Neural cell (in vitro differentiated cells): ENCODE measurements around the gene TEX11. TPM values are rescaled to one million over a fixed set of nuclear protein-coding genes. Genes with fewer than 3 reads are reported as not detected.

ENCODE experiments used
- H2AFZ ChIP-seq: fragments of 200-600, 300-800 bp; sonication (generic), shearing (Covaris generic); 2 replicates; pipeline ENCODE4 v1.6.0; 2014; ENCODE audit warnings: low read depth, mild to moderate bottlenecking, antibody characterized with exemption, low read length, moderate library complexity
- H3F3A ChIP-seq: fragments of 200-600 bp; shearing (Covaris generic); 2 replicates; pipeline ENCODE4 v1.6.1; 2016; ENCODE audit warnings: mild to moderate bottlenecking, moderate library complexity, mixed read lengths, antibody characterized with exemption, low read length; ENCODE audit not compliant: insufficient read depth, poor library complexity, severe bottlenecking
- H3K27ac ChIP-seq: fragments of 200-600, 300-800 bp; sonication (generic), shearing (Covaris generic); 2 replicates; pipeline ENCODE4 v1.5.1; 2014; ENCODE audit warnings: mild to moderate bottlenecking, low read length, moderate library complexity
- H3K27me3 ChIP-seq: fragments of 300-800, 200-600 bp; sonication (generic), shearing (Covaris generic); 2 replicates; pipeline ENCODE4 v1.6.0; 2014; ENCODE audit warnings: mild to moderate bottlenecking, low read depth, low read length, moderate library complexity; ENCODE audit not compliant: insufficient read depth
- H3K36me3 ChIP-seq: fragments of 300-800, 200-600 bp; sonication (generic), shearing (Covaris generic); 2 replicates; pipeline ENCODE4 v1.5.1; 2014; ENCODE audit warnings: mild to moderate bottlenecking, antibody characterized with exemption, low read length, moderate library complexity; ENCODE audit not compliant: insufficient read depth
- H3K4me2 ChIP-seq: fragments of 300-800, 200-600 bp; sonication (generic), shearing (Covaris generic); 2 replicates; pipeline ENCODE4 v1.6.0; 2014; ENCODE audit warnings: mild to moderate bottlenecking, low read length
- H3K4me3 ChIP-seq: fragments of 300-800, 200-600 bp; sonication (generic), shearing (Covaris generic); 2 replicates; pipeline ENCODE4 v1.5.1; 2014; ENCODE audit warnings: mild to moderate bottlenecking, low read length, moderate library complexity
- H3K79me2 ChIP-seq: fragments of 200-600 bp; shearing (Covaris generic); replicated peaks from 2 replicates; pipeline ENCODE4 v1.6.0; 2014; ENCODE audit warnings: mild to moderate bottlenecking, low read length, moderate library complexity; ENCODE audit not compliant: insufficient read depth
- H3K9ac ChIP-seq: fragments of 300-800, 200-600 bp; sonication (generic), shearing (Covaris generic); 2 replicates; pipeline ENCODE4 v1.6.1; 2016; ENCODE audit warnings: mild to moderate bottlenecking, low read length, mixed read lengths
- H3K9me2 ChIP-seq: fragments of 200-600 bp; shearing (Covaris generic); 2 replicates; pipeline ENCODE4 v1.6.1; 2016; ENCODE audit warnings: mild to moderate bottlenecking, low read length, mixed read lengths; ENCODE audit not compliant: insufficient read depth
- H3K9me3 ChIP-seq: fragments of 200-600, 300-800 bp; sonication (generic), shearing (Covaris generic); 2 replicates; pipeline ENCODE4 v1.6.1; 2016; ENCODE audit warnings: mild to moderate bottlenecking, mixed run types, low read length, moderate library complexity, mixed read lengths
- H4K20me1 ChIP-seq: fragments of 200-600 bp; shearing (Covaris generic); 2 replicates; pipeline ENCODE4 v1.6.1; 2016; ENCODE audit warnings: mild to moderate bottlenecking, mixed run types; ENCODE audit not compliant: insufficient read depth
- CTCF ChIP-seq: fragments of 450-650 bp; IDR thresholded peaks from 2 replicates; pipeline ENCODE4 v1.5.1; 2014; ENCODE audit warnings: antibody characterized with exemption, mild to moderate bottlenecking, moderate library complexity; ENCODE audit not compliant: poor library complexity, severe bottlenecking
- EP300 ChIP-seq: fragments of 450-650 bp; conservative IDR thresholded peaks from 2 replicates; pipeline ENCODE4 v1.6.1; 2014; ENCODE audit warnings: antibody characterized with exemption, mild to moderate bottlenecking, moderate library complexity; ENCODE audit not compliant: poor library complexity, severe bottlenecking
- EZH2 ChIP-seq: fragments of 200-600, 300-800 bp; shearing (Covaris generic), sonication (generic); IDR thresholded peaks from 2 replicates; pipeline ENCODE4 v1.6.1; 2014; ENCODE audit warnings: antibody characterized with exemption, low read length, borderline replicate concordance, mild to moderate bottlenecking; ENCODE audit not compliant: insufficient read depth, poor library complexity, severe bottlenecking
- MXI1 ChIP-seq: fragments of 450-650 bp; conservative IDR thresholded peaks from 2 replicates; pipeline ENCODE4 v1.6.1; 2014; ENCODE audit warnings: antibody characterized with exemption, mild to moderate bottlenecking; ENCODE audit not compliant: poor library complexity, severe bottlenecking
- POLR2AphosphoS5 ChIP-seq: IDR thresholded peaks from 2 replicates; pipeline ENCODE4 v1.6.1; 2012
- RAD21 ChIP-seq: fragments of 450-650 bp; conservative IDR thresholded peaks from 2 replicates; pipeline ENCODE4 v1.6.1; 2014; ENCODE audit warnings: antibody characterized with exemption, mild to moderate bottlenecking, moderate library complexity
- REST ChIP-seq: IDR thresholded peaks from 2 replicates; pipeline ENCODE4 v1.6.1; 2012; ENCODE audit warnings: borderline replicate concordance
- SMC3 ChIP-seq: fragments of 450-650 bp; conservative IDR thresholded peaks from 2 replicates; pipeline ENCODE4 v1.6.1; 2014; ENCODE audit warnings: antibody characterized with exemption, mild to moderate bottlenecking, moderate library complexity; ENCODE audit not compliant: poor library complexity
- TAF1 ChIP-seq: IDR thresholded peaks from 2 replicates; pipeline ENCODE4 v1.6.1; 2012; ENCODE audit warnings: low read depth
- polyA plus RNA-seq: library from polyadenylated mRNA; depleted of rRNA; stranded (reverse); fragments of >200 nt; gene quantifications from 2 replicates; pipeline ENCODE4 v1.2.3, GENCODE V29; 2014

TEX11 gene
- polyA plus RNA-seq, 1 donor from 2014 or later: not detected

GRCh38 chrX:70554081-70554480 is 354.4 kb downstream of the TEX11 start:
- Histone ChIP-seq H3K4me2 (no peak overlapping the region), H3K36me3 (no peaks in the 10 kb centered on the region), H3K79me2 (no peaks in the 10 kb centered on the region), H3F3A (no peaks in the 10 kb centered on the region), H3K4me3 (no peak overlapping the region), H3K9me3 (no peaks in the 10 kb centered on the region), H4K20me1 (no peaks in the 10 kb centered on the region), H3K27ac (no peak overlapping the region), H3K9ac (no peak overlapping the region), H3K9me2 (no peaks in the 10 kb centered on the region), H2AFZ (no peak overlapping the region), H3K27me3 (no peaks in the 10 kb centered on the region)
- TF ChIP-seq TAF1 (no peak), EP300 (no peak), CTCF (no peak), RAD21 (no peak), REST (no peak), POLR2AphosphoS5 (no peak), MXI1 (no peak), SMC3 (no peak), EZH2 (no peak)

- Histone ChIP-seq H3K4me3 (no peak overlapping the region), H3K36me3 (no peaks in the 10 kb centered on the region), H3K27me3 (no peaks in the 10 kb centered on the region), H2AFZ (no peak overlapping the region), H4K20me1 (no peaks in the 10 kb centered on the region), H3K79me2 (no peaks in the 10 kb centered on the region), H3K9ac (no peak overlapping the region), H3K9me2 (no peaks in the 10 kb centered on the region), H3F3A (no peaks in the 10 kb centered on the region), H3K27ac (no peak overlapping the region), H3K4me2 (no peak overlapping the region), H3K9me3 (no peaks in the 10 kb centered on the region)
- no peak for TF ChIP-seq SMC3
- no peak for TF ChIP-seq EP300
- no peak for TF ChIP-seq REST
- no peak for TF ChIP-seq MXI1
- TF ChIP-seq POLR2AphosphoS5: no peak
- no peak for TF ChIP-seq RAD21
- no peak for TF ChIP-seq EZH2
- TF ChIP-seq CTCF: no peak
- no peak for TF ChIP-seq TAF1
These were observed 355.0 kb downstream of the TEX11 start for GRCh38 chrX:70553516-70553915.
